OCI-LY3 (cell line): ENCODE measurements around the gene PCED1B.

Experiments
- EZH2phosphoT487 ChIP-seq: fragments of 200-600 bp; shearing (Covaris generic); IDR thresholded peaks from 2 replicates; pipeline ENCODE4 v1.6.1; 2018; ENCODE audit warnings: antibody characterized with exemption, mixed run types, low read depth
- TF ChIP-seq, protein P1 (sequence below): fragments of 200-600, 300-600 bp; sonication (generic); IDR thresholded peaks from 2 replicates; pipeline ENCODE4 v1.5.1; 2014; ENCODE audit warnings: antibody characterized with exemption, low read length, low read depth

DNA sequence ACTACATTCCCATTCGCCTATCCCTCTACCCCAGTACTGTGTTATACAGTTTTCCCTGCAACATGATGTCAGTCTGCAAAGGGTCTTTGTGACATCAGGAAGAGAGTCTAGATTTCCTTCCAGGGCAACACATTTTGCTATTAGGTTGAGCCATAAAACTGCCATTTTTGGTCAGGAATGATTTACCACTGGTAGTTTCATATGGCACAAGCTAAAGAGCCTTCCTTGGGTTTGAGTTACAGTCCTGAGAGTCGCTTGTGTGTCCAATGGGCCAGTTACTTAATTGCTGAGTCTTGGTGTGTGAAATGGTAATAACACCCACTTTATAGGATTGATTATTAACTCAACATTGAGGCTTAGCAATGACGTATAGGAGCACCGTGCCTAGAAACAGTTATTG lies 23.0 kb downstream of the PCED1B start:
- TF ChIP-seq, protein P1, sequence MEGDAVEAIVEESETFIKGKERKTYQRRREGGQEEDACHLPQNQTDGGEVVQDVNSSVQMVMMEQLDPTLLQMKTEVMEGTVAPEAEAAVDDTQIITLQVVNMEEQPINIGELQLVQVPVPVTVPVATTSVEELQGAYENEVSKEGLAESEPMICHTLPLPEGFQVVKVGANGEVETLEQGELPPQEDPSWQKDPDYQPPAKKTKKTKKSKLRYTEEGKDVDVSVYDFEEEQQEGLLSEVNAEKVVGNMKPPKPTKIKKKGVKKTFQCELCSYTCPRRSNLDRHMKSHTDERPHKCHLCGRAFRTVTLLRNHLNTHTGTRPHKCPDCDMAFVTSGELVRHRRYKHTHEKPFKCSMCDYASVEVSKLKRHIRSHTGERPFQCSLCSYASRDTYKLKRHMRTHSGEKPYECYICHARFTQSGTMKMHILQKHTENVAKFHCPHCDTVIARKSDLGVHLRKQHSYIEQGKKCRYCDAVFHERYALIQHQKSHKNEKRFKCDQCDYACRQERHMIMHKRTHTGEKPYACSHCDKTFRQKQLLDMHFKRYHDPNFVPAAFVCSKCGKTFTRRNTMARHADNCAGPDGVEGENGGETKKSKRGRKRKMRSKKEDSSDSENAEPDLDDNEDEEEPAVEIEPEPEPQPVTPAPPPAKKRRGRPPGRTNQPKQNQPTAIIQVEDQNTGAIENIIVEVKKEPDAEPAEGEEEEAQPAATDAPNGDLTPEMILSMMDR: no peak
- no peak for TF ChIP-seq EZH2phosphoT487
